Fibroblast of lung (primary cell): ENCODE results near the gene CERKL.

ENCODE experiments used
- EZH2 ChIP-seq: IDR thresholded peaks from 2 replicates; pipeline ENCODE4 v1.5.1; 2012; ENCODE audit warnings: low read length, control low read depth, mild to moderate bottlenecking; ENCODE audit errors: missing control alignments
- TF ChIP-seq, protein P1 (sequence below), 2 donors: IDR thresholded peaks in 1 of 2; conservative IDR thresholded peaks in 1 of 2; 1 replicate in 1 of 2; 2 replicates in 1 of 2; pipeline ENCODE4 v1.5.1; 2011 to 2012; ENCODE audit warnings: low read length in 2 of 2, control low read depth in 1 of 2, inconsistent platforms in 1 of 2, low read depth in 1 of 2, mild to moderate bottlenecking in 1 of 2

DNA sequence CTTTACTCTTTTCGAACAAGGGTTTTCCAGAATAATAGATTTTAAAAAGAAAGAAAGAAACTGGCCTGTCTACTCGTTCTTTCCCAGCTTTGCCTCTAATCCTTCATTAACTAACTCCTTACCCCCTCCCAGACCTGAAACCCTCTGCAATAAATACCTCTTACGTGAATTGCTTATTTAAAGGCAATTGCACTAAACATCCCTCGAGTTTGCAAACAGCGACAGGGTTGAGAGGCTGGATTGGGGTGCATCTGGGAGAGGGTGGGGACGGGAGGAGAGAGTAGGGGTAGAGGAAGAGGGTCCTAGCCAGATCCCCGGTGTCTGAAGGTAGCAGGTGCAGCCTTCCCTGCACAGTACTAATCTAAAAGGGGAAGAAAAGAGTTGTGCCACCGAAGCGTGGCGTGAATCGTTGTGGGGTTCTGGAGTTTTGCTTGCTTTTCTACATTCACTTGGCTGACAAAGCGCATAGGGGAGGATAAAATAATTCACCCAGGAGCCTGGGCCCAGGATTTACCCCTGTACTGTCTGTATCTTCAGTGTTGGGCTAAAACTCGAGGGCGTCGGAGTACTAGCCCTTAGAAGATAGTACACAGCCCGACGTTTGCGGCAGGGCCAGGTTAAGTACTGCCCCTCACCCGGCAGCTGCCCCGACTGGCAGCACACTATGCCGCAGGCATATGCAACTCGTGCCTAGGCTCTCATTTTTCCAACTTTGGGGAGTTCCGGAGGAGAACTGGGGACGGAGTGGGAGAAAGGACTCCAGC lies 25.3 kb upstream of the CERKL start:
- TF ChIP-seq EZH2, result no peak
- TF ChIP-seq, protein P1, sequence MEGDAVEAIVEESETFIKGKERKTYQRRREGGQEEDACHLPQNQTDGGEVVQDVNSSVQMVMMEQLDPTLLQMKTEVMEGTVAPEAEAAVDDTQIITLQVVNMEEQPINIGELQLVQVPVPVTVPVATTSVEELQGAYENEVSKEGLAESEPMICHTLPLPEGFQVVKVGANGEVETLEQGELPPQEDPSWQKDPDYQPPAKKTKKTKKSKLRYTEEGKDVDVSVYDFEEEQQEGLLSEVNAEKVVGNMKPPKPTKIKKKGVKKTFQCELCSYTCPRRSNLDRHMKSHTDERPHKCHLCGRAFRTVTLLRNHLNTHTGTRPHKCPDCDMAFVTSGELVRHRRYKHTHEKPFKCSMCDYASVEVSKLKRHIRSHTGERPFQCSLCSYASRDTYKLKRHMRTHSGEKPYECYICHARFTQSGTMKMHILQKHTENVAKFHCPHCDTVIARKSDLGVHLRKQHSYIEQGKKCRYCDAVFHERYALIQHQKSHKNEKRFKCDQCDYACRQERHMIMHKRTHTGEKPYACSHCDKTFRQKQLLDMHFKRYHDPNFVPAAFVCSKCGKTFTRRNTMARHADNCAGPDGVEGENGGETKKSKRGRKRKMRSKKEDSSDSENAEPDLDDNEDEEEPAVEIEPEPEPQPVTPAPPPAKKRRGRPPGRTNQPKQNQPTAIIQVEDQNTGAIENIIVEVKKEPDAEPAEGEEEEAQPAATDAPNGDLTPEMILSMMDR (conservative IDR thresholded peaks at IDR 0.05 in 1 of 2, IDR thresholded peaks at IDR 0.05 in 1 of 2; ENCODE audit: low read depth in 1 of 2, low read length in 2 of 2), result no peak
